ENCODE data around the gene RXFP1.

GRCh38 chr4:158604369-158604768 lies 82.7 kb downstream of the RXFP1 start:
- no peak for TF ChIP-seq CTCF (IDR thresholded peaks at IDR 0.05; ENCODE audit: low read depth, low read length)
- no peak for TF ChIP-seq MAX (IDR thresholded peaks at IDR 0.05; ENCODE audit: low read depth, low read length)
- no peak for TF ChIP-seq MYC (IDR thresholded peaks at IDR 0.05; ENCODE audit: low read depth, low read length)

All from NB4 (cell line).